CD1c-positive myeloid dendritic cell (primary cell): ENCODE measurements around the gene ZNF208.
"Not testable (repeated sequence)": the region's sequence is repeated elsewhere in the genome, so short reads cannot be mapped to it uniquely, and the experiment has no call there.

Experiments
- DNase-seq: peaks from one replicate; pipeline ENCODE4 v3.0.0-alpha.2; 2016; ENCODE audit errors: extremely low spot score

The ZNF208 gene

GRCh38 chr19:22010437-22011143, at the start of gene ZNF208:
TSS of gene ZNF208 (minus strand) at chr19:22010943. CDS start at chr19:22010794, 149 bp downstream.
- not testable (repeated sequence) for DNase-seq

DNA sequence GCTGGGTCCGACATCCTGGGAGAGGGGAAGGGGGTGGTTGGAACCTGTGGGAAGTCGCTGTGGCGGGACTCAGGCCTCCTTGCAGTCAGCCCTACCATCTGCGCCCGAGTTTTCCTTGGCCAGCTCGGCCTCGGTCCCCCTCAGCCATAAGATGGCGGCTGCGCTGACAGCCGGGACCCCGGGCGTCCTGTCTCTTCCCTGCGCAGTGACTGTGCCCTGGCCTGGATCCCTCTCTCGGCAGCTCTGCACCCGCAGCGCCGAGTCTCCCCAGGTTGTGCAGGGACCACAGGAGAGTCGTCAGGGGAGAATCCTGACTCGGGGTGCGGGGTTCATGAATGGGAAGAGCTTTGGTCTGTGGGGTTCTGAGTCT, 41.9 kb upstream of the ZNF208 start:
- DNase-seq: peak; percentile 1

- DNase-seq: not testable (repeated sequence)
Observed at GRCh38 chr19:22041151-22041550, 30.4 kb upstream of the ZNF208 start.

DNA sequence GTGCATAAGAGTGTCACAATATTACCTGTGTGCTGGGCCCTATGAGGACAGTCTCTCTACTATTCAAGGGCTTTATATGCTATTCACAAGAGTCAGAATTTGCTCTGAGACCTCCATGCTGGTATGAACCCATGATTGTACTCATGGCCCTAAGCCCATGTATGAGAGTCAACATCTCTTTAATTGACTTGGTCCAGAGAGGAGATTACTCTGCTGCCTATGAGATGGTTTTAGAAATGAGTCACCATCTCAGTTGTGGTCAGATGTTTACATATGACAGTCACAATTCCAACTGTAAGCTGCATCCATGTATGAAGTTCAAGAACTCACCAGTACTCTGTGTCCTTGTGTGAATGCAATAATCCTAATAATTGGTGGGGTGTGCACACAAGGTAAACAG, 19.9 kb upstream of the ZNF208 start:
- DNase-seq: no peak

- no peak for DNase-seq
Observed at GRCh38 chr19:22026687-22027086, 15.9 kb upstream of the ZNF208 start.

DNA sequence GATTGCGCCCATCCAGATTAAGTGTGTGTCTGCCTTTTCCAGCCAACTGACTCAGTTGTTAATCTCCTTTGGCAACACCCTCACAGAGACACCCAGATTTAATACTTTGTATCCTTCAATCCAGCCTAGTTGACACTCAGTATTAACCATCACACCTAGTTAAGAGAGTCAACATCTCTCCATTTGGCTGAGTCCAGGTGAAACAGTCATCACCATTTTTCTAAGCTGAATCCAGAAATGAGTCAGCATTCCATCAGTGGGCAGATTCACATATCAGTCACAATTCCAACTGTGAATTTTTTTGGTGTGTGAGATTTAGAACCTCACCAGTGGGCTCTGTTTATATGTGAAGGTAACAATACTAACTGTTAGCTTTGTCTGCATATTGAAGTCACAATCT, 14.8 kb upstream of the ZNF208 start:
- DNase-seq: not testable (repeated sequence)

- no peak for DNase-seq
Observed at GRCh38 chr19:21970466-21970865, 40.3 kb downstream of the ZNF208 start.

GRCh38 chr19:21947775-21948174, 63.0 kb downstream of the ZNF208 start:
- DNase-seq: no peak

DNA sequence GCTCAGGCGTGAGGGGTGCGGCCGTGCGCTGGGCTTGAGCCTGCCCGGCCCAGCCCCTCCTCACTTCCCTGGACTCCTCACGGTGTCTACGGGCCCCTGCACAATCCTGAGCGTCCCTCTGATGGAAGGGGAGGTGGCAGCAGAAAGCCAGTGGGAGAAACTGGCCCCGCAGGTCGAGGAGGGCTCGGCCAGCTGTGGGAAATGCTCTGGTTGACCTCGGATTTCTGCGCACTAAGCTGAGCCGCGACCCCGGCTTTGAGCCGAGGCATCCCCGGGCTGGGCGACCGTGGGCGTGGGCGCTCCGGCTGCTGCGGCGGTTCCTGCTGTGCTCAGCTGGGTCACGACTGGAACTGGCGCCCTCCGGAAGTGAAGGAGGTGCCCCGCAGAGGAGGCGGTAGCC, 70.1 kb downstream of the ZNF208 start:
- no peak for DNase-seq

GRCh38 chr19:21934593-21934992, 76.2 kb downstream of the ZNF208 start:
- no peak for DNase-seq

- DNase-seq: no peak
Observed at GRCh38 chr19:21934131-21934530, 76.6 kb downstream of the ZNF208 start.

DNA sequence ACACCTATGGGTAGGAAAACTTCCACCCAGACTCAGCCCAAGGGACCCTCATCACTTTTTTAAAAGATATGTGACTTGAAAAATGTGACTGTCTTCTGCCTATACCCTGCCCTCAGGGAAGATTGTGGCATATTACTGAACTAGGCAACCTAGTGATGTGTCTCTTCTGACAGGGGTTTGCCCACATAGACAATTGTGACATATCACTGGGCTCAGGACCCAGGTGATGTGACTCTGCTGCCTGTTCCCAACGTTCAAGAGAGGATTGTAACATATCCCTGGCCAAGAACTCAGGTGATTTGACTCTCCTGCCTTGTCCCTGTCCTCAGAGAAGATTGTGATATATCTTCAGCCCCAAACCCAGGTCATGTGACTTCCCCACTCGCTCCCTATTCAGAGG, 88.5 kb downstream of the ZNF208 start:
- no peak for DNase-seq

GRCh38 chr19:21921691-21922180, 89.0 kb downstream of the ZNF208 start:
- no peak for DNase-seq

GRCh38 chr19:21915411-21915810, 95.3 kb downstream of the ZNF208 start:
- DNase-seq: no peak

DNA sequence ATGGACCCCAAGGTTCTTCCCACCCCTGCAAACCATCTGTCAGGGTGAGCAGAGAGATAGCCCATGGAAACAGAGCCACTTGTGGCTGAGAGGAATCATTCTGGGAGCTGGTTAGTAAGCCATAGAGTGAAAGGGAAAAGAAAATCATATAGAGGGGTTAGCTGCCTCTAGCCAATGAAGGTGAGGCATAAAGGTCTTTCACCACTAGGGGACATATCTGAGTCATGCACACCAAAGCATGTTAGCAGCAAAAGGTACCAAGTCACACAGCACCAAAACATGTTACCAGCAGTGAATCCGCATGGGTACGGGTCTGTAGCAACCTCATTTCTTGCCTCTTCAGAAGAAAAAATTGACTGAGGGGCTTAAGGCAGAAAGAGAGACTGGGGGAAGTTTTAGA, 98.1 kb downstream of the ZNF208 start:
- no peak for DNase-seq

DNA sequence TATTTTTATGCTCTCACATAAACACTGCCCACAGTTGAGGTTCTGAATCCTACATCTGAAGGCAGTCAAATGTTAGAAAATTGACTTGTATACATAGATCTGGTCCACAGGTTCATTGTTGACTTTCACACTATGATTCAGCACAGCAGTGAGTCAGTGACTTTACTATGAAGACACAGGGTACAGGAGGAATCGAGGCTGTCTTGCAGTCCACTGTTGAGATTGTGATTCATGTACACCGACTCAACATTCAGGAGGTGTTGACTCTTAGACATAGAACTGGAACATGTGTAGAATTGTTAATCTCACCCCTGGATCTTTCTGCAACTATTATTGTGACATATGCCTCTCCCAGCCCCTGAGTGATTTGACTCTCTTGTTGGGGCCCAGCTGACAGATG, 100.4 kb downstream of the ZNF208 start:
- no peak for DNase-seq

- no peak for DNase-seq
Observed at GRCh38 chr19:21908066-21908465, 102.7 kb downstream of the ZNF208 start.

DNA sequence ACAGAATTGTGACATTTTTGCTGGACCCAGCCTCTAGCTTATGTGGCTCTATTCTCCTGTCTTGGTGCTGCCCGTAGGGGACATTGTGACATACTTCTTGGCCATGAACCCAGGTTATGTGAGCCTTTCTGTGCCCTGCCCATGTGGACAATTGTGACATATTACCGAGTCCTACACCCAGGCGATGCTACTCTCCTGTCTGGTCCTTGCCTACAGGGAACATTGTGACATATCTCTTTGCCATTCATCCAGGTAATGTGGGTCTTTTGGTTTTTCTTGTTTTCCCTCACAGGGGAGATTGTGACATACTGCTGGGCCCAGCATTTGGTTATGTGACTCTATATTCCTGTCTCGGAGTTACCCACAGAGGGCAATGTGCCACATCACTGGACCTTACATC, 103.2 kb downstream of the ZNF208 start:
- no peak for DNase-seq

GRCh38 chr19:21902571-21902970, 108.2 kb downstream of the ZNF208 start:
- no peak for DNase-seq

GRCh38 chr19:21901861-21902260, 108.9 kb downstream of the ZNF208 start:
- no peak for DNase-seq

DNA sequence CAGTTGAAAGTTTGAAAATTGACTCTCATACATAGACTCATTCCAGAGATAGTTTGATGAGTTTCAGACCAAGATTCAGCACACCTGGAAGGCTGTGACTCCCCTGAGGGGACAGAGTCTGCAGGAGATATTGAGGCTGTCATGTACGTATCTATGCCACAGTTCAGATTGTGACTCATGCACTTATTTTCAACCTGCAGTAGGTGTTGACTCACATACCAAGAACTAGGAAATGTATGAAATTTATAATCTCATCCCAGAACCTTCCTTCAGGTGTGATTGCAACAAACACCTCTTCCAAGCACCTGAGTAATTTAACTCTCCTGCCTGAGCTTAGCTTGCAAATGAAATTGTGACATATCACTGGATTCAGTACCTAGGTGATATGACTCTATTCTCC, 110.3 kb downstream of the ZNF208 start:
- no peak for DNase-seq

- no peak for DNase-seq
Observed at GRCh38 chr19:21891086-21891485, 119.7 kb downstream of the ZNF208 start.

- not testable (repeated sequence) for DNase-seq
Observed at GRCh38 chr19:21890017-21890416, 120.7 kb downstream of the ZNF208 start.

- not testable (repeated sequence) for DNase-seq
Observed at GRCh38 chr19:21885516-21885915, 125.2 kb downstream of the ZNF208 start.
